Panc1 (cell line): ENCODE measurements around the gene S100A5. TPM values are rescaled to one million over a fixed set of nuclear protein-coding genes. Genes with fewer than 3 reads are reported as not detected.

Experiments
- ATAC-seq: fragments of 200-7000 bp; cut with Tn5 transposase; 2 replicates; pipeline ENCODE4 v1.9.1; 2020; ENCODE audit warnings: mild to moderate bottlenecking, moderate library complexity
- BruUV-seq: library from RNA; stranded (reverse); fragments of 400-500 nt; replicated peaks from 2 replicates; lab custom pipeline; 2021; lab: Mats Ljungman, UMichigan
- CTCF ChIA-PET: fragments of 300-600 bp; sonication (Branson Sonifier 250); formaldehyde crosslinking; loops from one replicate; lab custom pipeline; 2022; ENCODE audit warnings: antibody characterized with exemption; lab: Charles Lee
- POLR2A ChIA-PET: fragments of 300-600 bp; sonication (Branson Sonifier 250); formaldehyde crosslinking; loops from one replicate; lab custom pipeline; 2022; ENCODE audit warnings: antibody characterized with exemption; lab: Charles Lee
- DNase-seq: peaks from one replicate; pipeline ENCODE4 v3.0.0-alpha.2; 2010; ENCODE audit warnings: low read depth, low spot score
- H3K27ac ChIP-seq: 2 replicates; pipeline ENCODE4 v1.5.1; 2011; ENCODE audit warnings: mild to moderate bottlenecking, low read length, inconsistent platforms
- H3K27me3 ChIP-seq: fragments of 200-500 bp; sonication (Bioruptor generic); 2 replicates; pipeline ENCODE4 v1.6.0; 2014; ENCODE audit warnings: low read length, inconsistent platforms; ENCODE audit not compliant: control insufficient read depth, insufficient read depth
- H3K36me3 ChIP-seq: fragments of 200-500 bp; sonication (Bioruptor generic); 2 replicates; pipeline ENCODE4 v1.5.1; 2014; ENCODE audit warnings: inconsistent platforms, mild to moderate bottlenecking, low read length, moderate library complexity; ENCODE audit not compliant: control insufficient read depth, insufficient read depth
- H3K4me1 ChIP-seq: 2 replicates; pipeline ENCODE4 v1.5.1; 2011; ENCODE audit warnings: inconsistent platforms, mild to moderate bottlenecking, low read length, moderate library complexity; ENCODE audit not compliant: control insufficient read depth, insufficient read depth
- H3K4me3 ChIP-seq, 2 experiments: 2 replicates each; pipeline ENCODE4 v1.5.1; 2011 to 2012; ENCODE audit warnings: low read depth in 2 of 2, low read length in 2 of 2, mild to moderate bottlenecking in 2 of 2, inconsistent platforms in 1 of 2, moderate library complexity in 1 of 2
- H3K9me3 ChIP-seq: fragments of 200-500 bp; sonication (Bioruptor generic); 2 replicates; pipeline ENCODE4 v1.5.1; 2014; ENCODE audit warnings: low read depth, mild to moderate bottlenecking, inconsistent platforms, low read length, moderate library complexity; ENCODE audit not compliant: control insufficient read depth, insufficient read depth
- POLR2AphosphoS5 ChIP-seq: IDR thresholded peaks from 2 replicates; pipeline ENCODE4 v1.6.1; 2012; ENCODE audit warnings: mild to moderate bottlenecking, low read depth, low read length, moderate library complexity
- SIN3A ChIP-seq: IDR thresholded peaks from 2 replicates; pipeline ENCODE4 v1.6.1; 2012; ENCODE audit warnings: low read depth, mild to moderate bottlenecking, low read length, moderate library complexity, borderline replicate concordance; ENCODE audit not compliant: insufficient read depth
- TCF7L2 ChIP-seq: IDR thresholded peaks from 2 replicates; pipeline ENCODE4 v1.6.1; 2011; ENCODE audit warnings: mild to moderate bottlenecking, low read depth, low read length, inconsistent platforms
- in situ Hi-C: cut with HindIII; loops from 2 replicates; pipeline ENCODE4 v1.10.0; 2016; ENCODE audit warnings: low sequenced_read_pairs, low pct_unique_long_range_greater_than_20kb
- intact Hi-C: fragments of 100-400 bp; cut with micrococcal nuclease; formaldehyde crosslinking; loops from one replicate; pipeline ENCODE4 v1.10.0; 2022; ENCODE audit not compliant: unreplicated experiment
- total RNA-seq: library from RNA; stranded (reverse); gene quantifications from one replicate; pipeline ENCODE4 v1.2.1, GENCODE V29; 2021; ENCODE audit not compliant: unreplicated experiment
- TF ChIP-seq, protein P1 (sequence below), 2 experiments: IDR thresholded peaks; 2 replicates each; pipeline ENCODE4 v1.6.1; 2011 to 2012; ENCODE audit warnings: low read depth in 2 of 2, control low read depth in 1 of 2, low read length in 1 of 2, mild to moderate bottlenecking in 1 of 2, moderate library complexity in 1 of 2; ENCODE audit not compliant: insufficient read depth in 1 of 2
- TF ChIP-seq, protein P2 (sequence below): fragments of 450-650 bp; IDR thresholded peaks from 2 replicates; pipeline ENCODE4 v1.5.1; 2017; ENCODE audit warnings: mild to moderate bottlenecking

The S100A5 gene
- total RNA-seq, 1 experiment from 2014 or later, result 0.72 TPM

DNA sequence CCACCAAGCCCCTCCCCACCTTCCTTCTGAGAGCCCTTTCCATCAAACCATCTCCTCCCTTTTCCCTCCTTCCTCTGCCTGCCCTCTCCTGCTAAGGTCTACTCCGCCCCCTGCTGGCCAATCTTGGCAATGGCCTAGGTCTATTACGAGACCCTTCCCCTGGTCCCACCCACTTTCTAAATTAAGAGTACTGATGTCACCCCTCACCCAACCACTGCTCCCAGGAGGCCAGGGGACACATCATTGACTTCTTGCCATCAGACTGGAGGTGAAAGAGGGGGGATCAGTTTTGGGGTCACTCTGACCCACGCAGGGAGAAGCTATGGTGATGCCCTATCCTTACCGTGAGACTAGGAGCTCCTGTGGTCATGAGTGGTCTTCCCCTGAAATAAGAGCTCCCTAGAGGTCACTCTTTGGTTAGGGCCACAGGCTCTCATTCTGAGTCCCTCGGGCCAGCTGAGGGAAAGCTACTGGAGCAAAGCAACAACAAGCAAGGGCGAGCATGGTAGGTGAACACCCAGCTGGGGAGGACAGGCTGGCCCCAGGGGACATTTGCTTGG, 45.7 kb downstream of the S100A5 start:
- TF ChIP-seq, protein P1, sequence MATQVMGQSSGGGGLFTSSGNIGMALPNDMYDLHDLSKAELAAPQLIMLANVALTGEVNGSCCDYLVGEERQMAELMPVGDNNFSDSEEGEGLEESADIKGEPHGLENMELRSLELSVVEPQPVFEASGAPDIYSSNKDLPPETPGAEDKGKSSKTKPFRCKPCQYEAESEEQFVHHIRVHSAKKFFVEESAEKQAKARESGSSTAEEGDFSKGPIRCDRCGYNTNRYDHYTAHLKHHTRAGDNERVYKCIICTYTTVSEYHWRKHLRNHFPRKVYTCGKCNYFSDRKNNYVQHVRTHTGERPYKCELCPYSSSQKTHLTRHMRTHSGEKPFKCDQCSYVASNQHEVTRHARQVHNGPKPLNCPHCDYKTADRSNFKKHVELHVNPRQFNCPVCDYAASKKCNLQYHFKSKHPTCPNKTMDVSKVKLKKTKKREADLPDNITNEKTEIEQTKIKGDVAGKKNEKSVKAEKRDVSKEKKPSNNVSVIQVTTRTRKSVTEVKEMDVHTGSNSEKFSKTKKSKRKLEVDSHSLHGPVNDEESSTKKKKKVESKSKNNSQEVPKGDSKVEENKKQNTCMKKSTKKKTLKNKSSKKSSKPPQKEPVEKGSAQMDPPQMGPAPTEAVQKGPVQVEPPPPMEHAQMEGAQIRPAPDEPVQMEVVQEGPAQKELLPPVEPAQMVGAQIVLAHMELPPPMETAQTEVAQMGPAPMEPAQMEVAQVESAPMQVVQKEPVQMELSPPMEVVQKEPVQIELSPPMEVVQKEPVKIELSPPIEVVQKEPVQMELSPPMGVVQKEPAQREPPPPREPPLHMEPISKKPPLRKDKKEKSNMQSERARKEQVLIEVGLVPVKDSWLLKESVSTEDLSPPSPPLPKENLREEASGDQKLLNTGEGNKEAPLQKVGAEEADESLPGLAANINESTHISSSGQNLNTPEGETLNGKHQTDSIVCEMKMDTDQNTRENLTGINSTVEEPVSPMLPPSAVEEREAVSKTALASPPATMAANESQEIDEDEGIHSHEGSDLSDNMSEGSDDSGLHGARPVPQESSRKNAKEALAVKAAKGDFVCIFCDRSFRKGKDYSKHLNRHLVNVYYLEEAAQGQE (IDR thresholded peaks at IDR 0.05; ENCODE audit: insufficient read depth in 1 of 2, low read depth in 2 of 2, low read length in 1 of 2), result no peak
- TF ChIP-seq SIN3A (no peak), POLR2AphosphoS5 (no peak), TCF7L2 (no peak)
- TF ChIP-seq, protein P2, sequence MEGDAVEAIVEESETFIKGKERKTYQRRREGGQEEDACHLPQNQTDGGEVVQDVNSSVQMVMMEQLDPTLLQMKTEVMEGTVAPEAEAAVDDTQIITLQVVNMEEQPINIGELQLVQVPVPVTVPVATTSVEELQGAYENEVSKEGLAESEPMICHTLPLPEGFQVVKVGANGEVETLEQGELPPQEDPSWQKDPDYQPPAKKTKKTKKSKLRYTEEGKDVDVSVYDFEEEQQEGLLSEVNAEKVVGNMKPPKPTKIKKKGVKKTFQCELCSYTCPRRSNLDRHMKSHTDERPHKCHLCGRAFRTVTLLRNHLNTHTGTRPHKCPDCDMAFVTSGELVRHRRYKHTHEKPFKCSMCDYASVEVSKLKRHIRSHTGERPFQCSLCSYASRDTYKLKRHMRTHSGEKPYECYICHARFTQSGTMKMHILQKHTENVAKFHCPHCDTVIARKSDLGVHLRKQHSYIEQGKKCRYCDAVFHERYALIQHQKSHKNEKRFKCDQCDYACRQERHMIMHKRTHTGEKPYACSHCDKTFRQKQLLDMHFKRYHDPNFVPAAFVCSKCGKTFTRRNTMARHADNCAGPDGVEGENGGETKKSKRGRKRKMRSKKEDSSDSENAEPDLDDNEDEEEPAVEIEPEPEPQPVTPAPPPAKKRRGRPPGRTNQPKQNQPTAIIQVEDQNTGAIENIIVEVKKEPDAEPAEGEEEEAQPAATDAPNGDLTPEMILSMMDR, result peak; percentile 94
- peak; percentile 83 for ATAC-seq
- in situ Hi-C loops, result loop anchor here (10.0 kb wide), 1 partner anchor 140 kb away; the partner anchor contains the start of gene S100A9
- no peak for DNase-seq
- Histone ChIP-seq H3K4me3 (no peak overlapping the region), H3K27ac (peak overlapping the region; percentile 25; the same call in 1 of the 2 replicates), H3K4me1 (peaks cover 13% of the 10 kb centered on the region), H3K9me3 (no peaks in the 10 kb centered on the region), H3K27me3 (no peaks in the 10 kb centered on the region), H3K36me3 (no peaks in the 10 kb centered on the region)
- intact Hi-C loops, result loop anchor here (1.0 to 10.0 kb wide), 2 partner anchors 90 to 143 kb away; no protein-coding TSS in a partner anchor
- ChIA-PET CTCF (interaction anchor here (0.5 to 3.2 kb wide), 11 partner anchors 12 to 253 kb away, joined by 3 to 26 read pairs (median 3); partner anchors contain the start of gene S100A9), POLR2A (no interaction called here)
- no TSS peak for BruUV-seq

DNA sequence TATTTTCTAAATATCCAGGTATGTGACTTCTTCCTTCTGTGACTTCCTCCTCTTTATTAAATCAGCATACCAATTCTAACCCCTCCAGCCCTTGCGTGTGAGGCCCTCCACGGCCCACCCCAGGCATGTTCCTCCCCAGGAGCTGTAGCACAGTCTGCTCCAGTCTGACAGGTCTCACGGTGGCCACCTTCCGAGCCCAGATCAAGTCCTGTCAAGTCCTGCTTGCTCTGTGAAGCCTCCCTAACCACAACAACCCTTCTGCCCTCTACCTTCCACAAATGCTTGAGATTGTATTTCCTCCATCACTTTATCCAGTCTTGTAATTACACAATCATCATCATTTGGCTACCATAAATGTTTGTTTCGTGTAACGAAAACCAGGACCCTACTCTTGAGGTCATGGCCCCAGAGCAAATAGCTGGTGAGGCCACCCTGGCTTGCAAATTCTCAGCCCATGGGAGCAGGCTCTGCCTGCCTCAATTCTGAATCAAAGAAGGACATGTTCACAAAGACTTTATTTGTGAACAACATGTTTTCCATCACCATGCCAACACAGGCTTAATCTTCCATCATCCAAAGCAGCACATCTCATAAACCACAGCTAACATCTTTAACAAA, 47.3 kb downstream of the S100A5 start:
- intact Hi-C loops (loop anchor here (10.0 kb wide), 1 partner anchor 89 kb away; no protein-coding TSS in a partner anchor), in situ Hi-C loops (loop anchor here (10.0 kb wide), 1 partner anchor 139 kb away; the partner anchor contains the start of gene S100A9)
- no TSS peak for BruUV-seq
- no peaks in the 10 kb centered on the region for H3K36me3 ChIP-seq
- TF ChIP-seq, protein P2, result no peak
- TF ChIP-seq, protein P1 (IDR thresholded peaks at IDR 0.05; ENCODE audit: insufficient read depth in 1 of 2, low read depth in 2 of 2, low read length in 1 of 2), result no peak
- TF ChIP-seq POLR2AphosphoS5, result no peak
- no peak for TF ChIP-seq TCF7L2
- no peak for TF ChIP-seq SIN3A
- ChIA-PET POLR2A (no interaction called here), CTCF (interaction anchor here (0.9 to 3.2 kb wide), 2 partner anchors 136 to 140 kb away, joined by 3 to 26 read pairs; partner anchors contain the start of gene S100A9)
- peaks cover 15% of the 10 kb centered on the region for H3K4me1 ChIP-seq
- no peak overlapping the region for H3K27ac ChIP-seq
- DNase-seq, result no peak
- no peaks in the 10 kb centered on the region for H3K9me3 ChIP-seq
- no peak overlapping the region for H3K4me3 ChIP-seq
- no peaks in the 10 kb centered on the region for H3K27me3 ChIP-seq
- ATAC-seq, result no peak
